DND-41 (cell line): ENCODE measurements around the gene DACH1.

Experiments used
- CTCF ChIP-seq: IDR thresholded peaks from 2 replicates; pipeline ENCODE4 v1.5.1; 2012; ENCODE audit warnings: borderline replicate concordance, low read length, moderate library complexity, mild to moderate bottlenecking; ENCODE audit not compliant: poor library complexity, severe bottlenecking; ENCODE audit errors: extremely low read depth
- EZH2 ChIP-seq: IDR thresholded peaks from 3 replicates; pipeline ENCODE4 v1.6.1; 2012; ENCODE audit warnings: borderline replicate concordance, low read depth, mild to moderate bottlenecking, moderate library complexity, low read length, inconsistent platforms; ENCODE audit not compliant: severe bottlenecking

- TF ChIP-seq CTCF (no peak), EZH2 (no peak)
Measured at GRCh38 chr13:71768881-71769280, 98.1 kb downstream of the DACH1 start.
